HG02870 (cell line): Measurements from ENCODE around the gene COL15A1.

Experiments
- ATAC-seq: cut with Tn5 transposase; IDR thresholded peaks from one replicate; pipeline ENCODE4 v1.9.1; 2021; ENCODE audit warnings: mild to moderate bottlenecking, moderate library complexity; ENCODE audit not compliant: unreplicated experiment

Gene COL15A1

GRCh38 chr9:98944057-98944733, 488 bp downstream of the COL15A1 start:
- ATAC-seq = no peak

- ATAC-seq = no peak
Observed at GRCh38 chr9:98944734-98945074, 997 bp downstream of the COL15A1 start.

- ATAC-seq = no peak
Observed at GRCh38 chr9:98949565-98949964, 5.9 kb downstream of the COL15A1 start.

- ATAC-seq = no peak
Observed at GRCh38 chr9:98950262-98950661, 6.6 kb downstream of the COL15A1 start.

- ATAC-seq = no peak
Observed at GRCh38 chr9:98951967-98952366, 8.3 kb downstream of the COL15A1 start.

GRCh38 chr9:98953581-98954243, 10.0 kb downstream of the COL15A1 start:
- ATAC-seq = no peak

GRCh38 chr9:98954244-98954610, 10.5 kb downstream of the COL15A1 start:
- no peak for ATAC-seq

- no peak for ATAC-seq
Observed at GRCh38 chr9:98955259-98955658, 11.6 kb downstream of the COL15A1 start.

GRCh38 chr9:98957826-98958225, 14.1 kb downstream of the COL15A1 start:
- ATAC-seq = no peak

GRCh38 chr9:98958271-98958984, 14.7 kb downstream of the COL15A1 start:
- ATAC-seq = no peak

GRCh38 chr9:98960409-98960808, 16.7 kb downstream of the COL15A1 start:
- no peak for ATAC-seq

GRCh38 chr9:98961513-98962180, 17.9 kb downstream of the COL15A1 start:
- ATAC-seq = no peak

GRCh38 chr9:98962181-98962560, 18.5 kb downstream of the COL15A1 start:
- no peak for ATAC-seq

GRCh38 chr9:98962861-98963260, 19.2 kb downstream of the COL15A1 start:
- ATAC-seq = no peak

GRCh38 chr9:98964201-98964600, 20.5 kb downstream of the COL15A1 start:
- ATAC-seq = no peak

- no peak for ATAC-seq
Observed at GRCh38 chr9:98964911-98965336, 21.2 kb downstream of the COL15A1 start.

GRCh38 chr9:98966676-98967075, 23.0 kb downstream of the COL15A1 start:
- no peak for ATAC-seq

GRCh38 chr9:98967257-98967656, 23.6 kb downstream of the COL15A1 start:
- ATAC-seq = no peak

GRCh38 chr9:98967680-98968079, 24.0 kb downstream of the COL15A1 start:
- no peak for ATAC-seq

- no peak for ATAC-seq
Observed at GRCh38 chr9:98968601-98969337, 25.1 kb downstream of the COL15A1 start.

GRCh38 chr9:98970532-98971041, 26.9 kb downstream of the COL15A1 start:
- no peak for ATAC-seq
